GM18867 (cell line): ENCODE data around the gene KCNK4.

Experiments used
- ATAC-seq: cut with Tn5 transposase; IDR thresholded peaks from one replicate; pipeline ENCODE4 v1.9.1; 2021; ENCODE audit warnings: mild to moderate bottlenecking, moderate library complexity; ENCODE audit not compliant: unreplicated experiment

KCNK4 gene

DNA sequence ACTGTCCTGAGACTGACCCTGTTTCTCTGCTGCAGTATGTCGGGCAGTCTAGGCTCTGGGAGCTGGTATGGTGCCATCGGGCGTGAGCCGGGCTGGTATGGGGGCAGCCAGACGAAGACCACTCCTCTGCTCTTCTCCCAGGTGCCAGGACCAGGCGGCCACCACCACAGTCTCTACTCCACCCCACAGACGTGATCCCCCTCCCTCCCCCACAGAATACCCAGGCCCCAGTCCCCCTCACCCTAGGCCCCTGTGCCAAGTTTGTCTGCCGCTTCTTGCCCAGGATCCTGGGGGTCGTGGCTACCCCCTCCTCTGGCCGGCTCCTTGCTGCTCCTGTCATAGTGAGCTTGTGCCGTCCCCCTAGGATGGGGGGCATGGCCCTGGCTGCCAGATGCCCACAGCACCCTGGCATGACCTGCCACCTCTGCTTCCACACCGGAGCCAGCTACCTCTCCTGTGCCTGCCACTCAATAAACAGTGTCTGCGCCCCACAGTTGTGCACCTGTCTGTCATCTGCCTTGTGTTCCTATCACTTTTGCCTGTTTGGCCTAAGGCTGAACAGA is 2.0 kb upstream of the KCNK4 start:
- no peak for ATAC-seq

DNA sequence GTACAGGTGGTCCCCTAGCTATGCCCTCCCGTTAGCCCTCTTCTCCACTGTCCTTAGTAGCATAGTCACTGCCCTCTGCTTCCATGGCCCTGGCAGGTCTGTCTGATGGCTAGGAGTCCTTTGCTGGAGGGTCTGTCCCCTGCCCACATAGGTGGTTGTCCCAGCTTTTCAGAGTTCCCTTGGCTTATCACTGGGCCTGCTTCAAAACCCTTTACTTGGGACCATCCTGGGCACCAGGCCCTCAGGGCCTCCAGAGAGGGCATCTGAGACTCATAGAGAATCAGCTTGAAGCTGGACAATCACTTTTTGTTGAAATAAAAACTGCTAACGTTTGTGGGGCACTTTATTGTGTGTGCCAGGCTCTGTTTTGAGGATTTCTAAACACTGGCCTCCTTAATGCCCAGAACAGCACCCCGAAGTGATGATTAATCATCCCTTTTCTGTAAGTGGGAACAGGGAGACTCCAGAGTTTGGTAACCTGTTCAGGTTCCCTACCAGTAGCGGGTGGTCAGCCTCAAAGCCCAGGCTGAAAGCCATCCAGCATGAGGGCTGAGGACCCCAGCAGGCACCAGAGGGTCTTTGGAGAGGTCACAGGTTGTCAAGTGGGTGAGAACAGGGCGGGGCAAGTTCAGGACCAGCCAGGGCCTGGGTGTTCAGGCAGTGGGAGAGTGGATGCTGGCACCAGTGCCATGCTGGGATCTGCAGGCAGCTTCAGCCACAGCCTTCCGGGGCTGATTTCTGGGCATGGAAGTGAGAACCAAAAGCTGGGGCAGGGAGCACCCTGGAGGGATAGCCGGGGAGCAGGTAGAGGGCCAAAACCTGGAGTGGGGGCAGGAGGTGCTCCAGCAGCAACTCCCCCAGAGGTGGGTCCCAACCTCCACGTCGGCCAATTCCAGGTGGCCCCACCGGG is 495 bp upstream of the KCNK4 start:
- ATAC-seq = no peak

DNA sequence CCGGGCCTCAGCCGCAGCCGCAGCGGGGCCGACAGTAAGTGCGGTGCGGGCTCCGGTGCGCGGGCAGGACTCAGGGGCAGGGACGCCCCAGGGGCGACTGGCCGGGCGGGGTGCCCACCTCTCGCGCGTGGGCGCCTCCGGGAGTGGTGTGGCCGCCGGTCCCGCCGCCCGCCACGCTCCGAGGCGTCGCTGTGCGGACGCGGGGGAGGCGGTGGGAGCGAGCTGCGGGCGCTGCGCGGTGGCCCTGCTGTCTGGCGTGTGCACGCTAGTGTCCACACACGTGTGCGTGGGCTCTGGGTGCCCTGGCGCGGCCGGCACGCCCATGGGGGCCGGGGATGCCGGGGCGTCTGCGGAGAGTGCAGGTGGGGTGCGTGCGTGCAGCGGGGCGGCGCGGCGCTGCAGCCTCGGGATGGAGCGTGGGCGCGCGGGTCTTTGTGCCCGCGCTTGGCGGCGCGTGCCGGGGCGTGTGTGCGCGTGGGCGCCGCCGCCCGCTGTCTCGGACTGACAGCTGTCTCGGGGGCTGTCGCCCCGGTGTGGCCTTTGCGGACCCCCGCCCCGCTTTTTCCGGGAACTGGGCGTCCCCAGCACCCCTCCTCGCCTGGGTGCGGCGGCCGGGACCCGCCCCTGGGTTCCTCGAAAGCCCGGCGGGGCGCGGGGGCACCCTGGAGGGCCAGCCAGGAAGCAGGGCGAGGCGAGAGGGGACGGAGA is 804 bp downstream of the KCNK4 start:
- no peak for ATAC-seq

DNA sequence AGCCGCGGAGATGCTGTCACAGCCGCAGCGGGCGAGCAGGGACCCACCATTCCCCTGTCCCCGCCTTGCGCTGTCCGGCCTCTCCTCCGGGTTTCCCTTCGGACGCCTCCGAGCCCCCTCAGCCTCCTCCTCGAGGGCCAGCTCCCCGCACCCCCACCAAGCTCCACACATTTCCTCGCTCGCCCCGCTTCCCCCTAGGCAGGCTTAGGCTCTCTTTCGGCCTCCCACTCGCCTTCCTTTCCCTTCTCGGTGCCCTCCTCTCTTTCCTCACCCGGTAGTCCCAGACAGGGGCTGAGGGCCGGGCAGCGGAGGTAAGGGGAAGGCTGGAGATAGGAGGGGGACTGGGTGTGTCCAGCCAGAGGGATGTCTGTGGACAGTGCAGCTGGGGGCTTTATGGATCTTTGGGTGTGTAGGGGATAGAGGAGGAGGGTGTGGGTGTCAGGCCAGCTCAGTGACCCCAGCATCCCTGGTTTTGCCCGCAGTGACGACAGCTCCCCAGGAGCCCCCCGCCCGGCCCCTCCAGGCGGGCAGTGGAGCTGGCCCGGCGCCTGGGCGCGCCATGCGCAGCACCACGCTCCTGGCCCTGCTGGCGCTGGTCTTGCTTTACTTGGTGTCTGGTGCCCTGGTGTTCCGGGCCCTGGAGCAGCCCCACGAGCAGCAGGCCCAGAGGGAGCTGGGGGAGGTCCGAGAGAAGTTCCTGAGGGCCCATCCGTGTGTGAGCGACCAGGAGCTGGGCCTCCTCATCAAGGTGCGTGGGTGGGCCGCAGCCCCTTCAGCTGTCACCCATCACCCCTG is 1.6 kb downstream of the KCNK4 start:
- no peak for ATAC-seq

DNA sequence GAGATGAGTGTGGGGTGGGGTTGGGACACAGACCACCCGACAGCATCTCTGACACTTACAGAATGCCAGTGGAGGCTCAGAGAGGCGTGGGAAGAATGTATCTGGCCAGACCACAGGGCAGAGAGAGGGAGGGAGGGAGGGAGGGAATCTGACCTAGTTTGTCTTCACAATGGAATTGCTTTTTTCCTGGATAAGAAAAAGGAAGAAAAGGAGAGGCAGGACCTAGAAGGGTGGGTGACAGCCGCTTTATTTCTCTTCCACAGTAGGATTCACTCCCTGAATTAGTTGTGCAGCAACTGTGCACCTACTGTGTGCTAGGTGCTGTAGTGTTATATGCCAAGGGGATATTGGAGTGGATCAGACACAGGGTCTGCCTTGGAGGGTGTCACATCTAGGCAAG is 3.7 kb downstream of the KCNK4 start:
- no peak for ATAC-seq

DNA sequence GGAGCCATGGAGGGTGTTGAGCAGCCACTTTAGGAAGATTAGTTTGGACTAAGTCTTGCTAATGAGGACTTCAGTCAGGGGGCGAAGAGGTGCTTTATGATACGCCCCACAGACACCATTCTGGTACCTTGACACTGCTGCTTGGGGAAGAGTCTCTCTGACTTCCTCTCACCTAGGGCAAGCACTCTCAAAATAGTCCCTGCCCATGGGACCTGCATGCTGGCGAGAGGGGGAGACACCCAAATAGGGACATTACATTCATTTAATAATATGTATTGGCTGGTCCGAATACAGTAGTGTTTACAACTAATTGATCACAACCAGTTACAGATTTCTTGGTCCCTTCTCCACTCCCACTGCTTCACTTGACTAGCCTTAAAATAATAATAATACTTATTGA is 4.7 kb downstream of the KCNK4 start:
- no peak for ATAC-seq

DNA sequence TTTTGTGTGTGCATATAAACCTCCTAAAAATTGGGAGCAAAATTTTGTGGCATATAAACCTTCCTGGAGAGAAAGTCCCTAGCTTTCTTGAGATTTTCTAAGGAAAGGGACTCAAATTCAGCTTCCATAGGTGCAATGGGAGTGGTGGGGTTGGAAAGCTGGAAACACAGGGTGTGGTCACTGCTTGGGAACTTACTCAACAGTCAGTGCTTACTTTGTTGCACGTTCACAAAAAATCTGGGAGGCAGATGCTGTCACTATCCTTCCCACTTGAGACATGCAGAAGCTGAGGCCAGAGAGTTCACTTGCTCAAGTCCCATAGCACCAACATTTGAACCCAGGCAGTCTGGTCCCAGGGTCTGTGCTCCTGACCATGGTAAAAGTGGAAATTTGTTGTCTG is 5.1 kb downstream of the KCNK4 start:
- ATAC-seq = no peak

DNA sequence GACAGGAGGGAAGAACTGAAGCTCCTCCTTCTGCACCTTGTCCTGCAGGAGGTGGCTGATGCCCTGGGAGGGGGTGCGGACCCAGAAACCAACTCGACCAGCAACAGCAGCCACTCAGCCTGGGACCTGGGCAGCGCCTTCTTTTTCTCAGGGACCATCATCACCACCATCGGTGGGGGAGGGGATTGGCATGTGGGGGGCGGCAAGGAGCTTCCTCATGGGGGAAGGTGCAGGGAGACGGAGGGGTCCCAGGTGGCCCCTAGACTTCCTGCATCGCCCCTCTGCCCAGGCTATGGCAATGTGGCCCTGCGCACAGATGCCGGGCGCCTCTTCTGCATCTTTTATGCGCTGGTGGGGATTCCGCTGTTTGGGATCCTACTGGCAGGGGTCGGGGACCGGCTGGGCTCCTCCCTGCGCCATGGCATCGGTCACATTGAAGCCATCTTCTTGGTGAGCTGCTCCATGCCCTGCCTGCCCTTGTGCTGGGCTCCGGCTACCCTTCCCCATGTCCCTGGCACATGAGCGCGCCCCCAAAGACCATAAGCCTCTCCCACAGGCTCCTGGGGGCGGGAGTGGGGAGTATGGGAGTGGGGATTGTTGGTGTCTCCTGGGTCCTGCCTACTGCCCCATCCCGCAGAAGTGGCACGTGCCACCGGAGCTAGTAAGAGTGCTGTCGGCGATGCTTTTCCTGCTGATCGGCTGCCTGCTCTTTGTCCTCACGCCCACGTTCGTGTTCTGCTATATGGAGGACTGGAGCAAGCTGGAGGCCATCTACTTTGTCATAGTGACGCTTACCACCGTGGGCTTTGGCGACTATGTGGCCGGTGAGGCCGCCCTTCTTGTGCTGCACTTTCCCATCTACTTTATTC is 6.0 kb downstream of the KCNK4 start:
- ATAC-seq = no peak

DNA sequence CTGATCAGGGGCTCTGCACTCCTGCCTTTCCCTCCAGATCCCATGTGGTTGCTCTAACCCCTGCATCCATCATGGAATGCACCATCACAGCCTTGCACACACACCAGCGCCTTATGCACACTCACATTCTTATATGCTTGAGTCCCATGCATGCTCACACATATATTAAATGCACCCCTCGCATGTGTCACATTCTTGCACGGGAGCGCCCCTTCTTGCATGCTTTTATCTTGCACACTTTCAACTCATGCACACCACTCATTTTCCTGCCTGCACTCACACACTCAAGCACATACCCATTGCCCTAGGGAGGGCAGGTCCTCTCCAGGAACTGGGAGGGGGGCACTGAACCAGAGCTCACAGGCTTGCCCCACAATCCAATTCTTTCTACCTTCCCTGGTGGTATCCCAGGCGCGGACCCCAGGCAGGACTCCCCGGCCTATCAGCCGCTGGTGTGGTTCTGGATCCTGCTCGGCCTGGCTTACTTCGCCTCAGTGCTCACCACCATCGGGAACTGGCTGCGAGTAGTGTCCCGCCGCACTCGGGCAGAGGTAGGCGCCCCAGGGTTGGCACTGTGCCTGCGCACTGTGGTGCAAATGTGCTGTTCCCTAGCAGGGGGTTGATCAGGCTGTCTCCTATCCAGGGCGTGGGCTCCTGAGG is 6.7 kb downstream of the KCNK4 start:
- no peak for ATAC-seq

DNA sequence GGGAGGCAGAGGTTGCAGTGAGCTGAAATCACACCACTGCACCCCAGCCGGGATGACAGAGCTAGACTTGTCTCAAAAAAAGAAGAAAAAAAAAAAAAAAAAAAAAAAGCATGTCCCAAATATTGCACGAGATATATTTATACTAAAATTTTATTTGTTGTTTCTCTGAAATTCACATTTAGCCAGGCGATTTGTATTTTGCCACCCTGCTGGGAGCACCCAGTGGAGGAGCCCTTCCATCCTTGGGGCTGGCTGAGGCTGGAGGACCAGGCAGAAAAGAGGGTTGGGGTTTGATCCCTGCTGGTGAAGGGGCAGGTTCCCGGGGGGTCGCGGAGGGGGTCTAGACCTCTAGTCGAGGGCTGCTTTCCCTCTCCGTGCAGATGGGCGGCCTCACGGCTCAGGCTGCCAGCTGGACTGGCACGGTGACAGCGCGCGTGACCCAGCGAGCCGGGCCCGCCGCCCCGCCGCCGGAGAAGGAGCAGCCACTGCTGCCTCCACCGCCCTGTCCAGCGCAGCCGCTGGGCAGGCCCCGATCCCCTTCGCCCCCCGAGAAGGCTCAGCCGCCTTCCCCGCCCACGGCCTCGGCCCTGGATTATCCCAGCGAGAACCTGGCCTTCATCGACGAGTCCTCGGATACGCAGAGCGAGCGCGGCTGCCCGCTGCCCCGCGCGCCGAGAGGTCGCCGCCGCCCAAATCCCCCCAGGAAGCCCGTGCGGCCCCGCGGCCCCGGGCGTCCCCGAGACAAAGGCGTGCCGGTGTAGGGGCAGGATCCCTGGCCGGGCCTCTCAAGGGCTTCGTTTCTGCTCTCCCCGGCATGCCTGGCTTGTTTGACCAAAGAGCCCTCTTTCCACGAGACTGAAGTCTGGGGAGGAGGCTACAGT is 8.1 kb downstream of the KCNK4 start:
- no peak for ATAC-seq

DNA sequence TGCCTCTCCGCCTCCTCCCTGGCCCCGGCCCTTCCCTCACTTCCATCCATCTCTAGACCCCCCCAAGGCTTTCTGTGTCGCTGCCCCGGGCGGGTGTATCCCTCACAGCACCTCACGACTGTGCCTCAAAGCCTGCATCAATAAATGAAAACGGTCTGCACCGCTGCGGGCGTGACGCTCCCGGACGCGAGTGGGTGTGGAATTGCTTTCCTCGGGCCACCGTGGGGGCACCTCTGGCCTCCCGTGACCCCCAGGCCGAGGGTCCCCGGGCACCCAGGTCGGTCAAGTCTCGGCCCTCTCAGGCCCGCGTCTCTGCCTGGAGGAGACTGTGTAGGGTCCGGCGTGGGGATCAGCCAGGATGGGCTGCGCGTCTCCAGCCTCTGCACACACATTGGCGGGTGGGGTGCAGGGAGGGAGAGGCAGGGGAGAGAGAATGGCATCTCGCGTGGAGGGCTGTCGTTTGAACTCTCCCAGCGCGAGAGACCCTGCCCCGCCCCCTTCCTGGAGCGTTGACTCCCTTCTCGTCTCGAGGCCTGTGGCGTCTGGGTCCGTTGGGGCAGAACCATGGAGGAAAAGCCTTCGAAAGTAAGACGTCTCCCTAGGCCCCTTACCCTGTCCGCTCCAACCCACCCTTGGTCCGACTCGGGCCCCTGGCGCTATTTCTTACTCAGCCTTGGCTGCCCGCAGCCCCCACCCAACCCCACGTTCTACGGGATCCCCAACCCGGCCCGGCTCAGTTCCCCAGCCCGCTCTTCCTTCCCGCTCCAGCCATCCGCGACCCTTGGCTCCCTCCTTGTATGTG is 8.9 kb downstream of the KCNK4 start, which contains the start of gene CATSPERZ:
TSS of gene CATSPERZ (plus strand) at position 512 of the 802 bp plus-strand sequence. CDS start at position 565, 53 bp downstream.
- no peak for ATAC-seq

DNA sequence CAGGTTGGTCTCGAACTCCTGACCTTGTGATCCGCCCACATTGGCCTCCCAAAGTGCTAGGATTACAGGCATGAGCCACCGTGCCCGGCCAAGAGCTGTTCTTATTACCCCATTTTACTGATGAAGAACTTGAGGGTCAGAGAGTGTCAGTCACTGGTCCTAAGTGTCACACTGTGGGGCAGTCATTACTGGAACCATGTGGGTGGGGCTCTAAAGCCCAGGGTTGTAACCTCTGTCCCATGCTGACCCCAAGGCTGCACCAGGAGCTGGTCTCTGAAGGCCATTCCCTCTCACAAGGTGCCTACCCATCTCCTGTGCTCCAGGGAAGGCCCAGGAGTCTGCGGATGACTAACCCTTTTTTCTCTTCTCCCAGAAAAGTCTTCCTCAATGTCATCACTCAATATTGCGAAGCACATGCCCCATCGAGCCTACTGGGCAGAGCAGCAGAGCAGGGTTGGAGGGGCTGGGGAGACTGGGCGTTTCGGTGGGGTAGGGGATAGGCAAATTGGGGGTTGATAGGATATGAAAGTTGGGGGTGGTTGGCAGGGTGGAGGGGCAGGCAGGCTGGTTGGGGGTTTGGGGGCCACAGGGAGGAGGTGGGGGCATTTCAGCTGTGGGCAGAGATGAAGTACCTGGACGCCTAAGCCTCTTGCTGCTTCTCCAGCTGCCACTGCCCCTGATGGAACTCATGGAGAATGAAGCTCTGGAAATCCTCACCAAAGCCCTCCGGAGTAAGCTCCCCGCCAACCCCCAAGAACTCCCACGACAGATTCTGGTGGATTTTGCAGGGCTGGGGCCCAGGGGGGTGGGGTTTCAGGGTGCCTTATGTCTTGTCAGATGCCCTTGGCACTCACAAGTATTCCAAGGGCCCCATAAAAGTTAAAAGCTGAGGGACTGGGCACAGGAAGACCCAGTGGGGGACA is 12.3 kb downstream of the KCNK4 start:
- no peak for ATAC-seq

DNA sequence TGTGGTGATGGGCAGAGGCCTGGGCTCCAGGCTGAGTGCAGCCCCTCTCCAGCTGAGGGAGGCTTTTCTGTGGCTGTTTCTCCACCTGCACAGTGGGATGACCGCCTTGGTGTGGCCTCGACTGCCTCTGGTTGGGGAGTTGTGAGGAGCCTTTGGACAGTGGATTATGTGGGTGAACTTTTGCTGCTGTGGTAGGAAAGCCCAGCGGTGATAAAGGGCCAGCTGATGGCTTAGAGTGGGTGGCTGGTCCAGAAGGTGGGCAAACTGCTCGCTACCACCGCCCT is 12.9 kb downstream of the KCNK4 start:
- ATAC-seq = no peak

DNA sequence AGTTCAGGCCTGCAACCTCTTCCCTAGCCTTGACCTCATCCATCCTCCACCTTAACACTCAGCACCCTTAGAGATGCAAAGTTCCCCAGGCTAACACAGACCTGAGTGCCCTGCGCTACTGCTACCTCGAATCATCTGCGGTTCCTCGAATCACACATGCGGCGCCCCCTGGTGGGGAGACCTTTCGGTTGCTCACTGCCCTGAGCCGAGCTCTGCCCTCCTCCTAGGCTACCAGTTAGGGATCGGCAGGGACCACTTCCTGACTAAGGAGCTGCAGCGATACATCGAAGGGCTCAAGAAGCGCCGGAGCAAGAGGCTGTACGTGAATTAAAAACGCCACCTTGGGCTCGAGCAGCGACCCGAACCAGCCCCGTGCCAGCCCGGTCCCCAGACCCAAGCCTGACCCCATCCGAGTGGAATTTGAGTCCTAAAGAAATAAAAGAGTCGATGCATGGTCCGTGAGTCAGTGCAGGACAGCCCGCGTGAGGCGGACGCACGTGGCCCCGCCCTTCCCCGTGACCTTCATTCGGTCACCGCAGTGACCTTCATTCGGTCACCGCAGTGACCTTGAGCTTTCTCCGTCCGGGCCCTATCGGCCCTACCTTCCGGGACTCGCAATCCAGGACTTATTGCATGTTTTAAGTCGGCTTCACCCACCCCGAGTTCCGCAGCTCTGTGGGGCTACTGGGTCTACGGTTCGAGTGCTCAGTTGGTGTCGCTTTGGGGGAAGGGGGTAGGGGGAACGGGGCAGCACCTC is 13.4 kb downstream of the KCNK4 start:
- ATAC-seq = peak; percentile 24

DNA sequence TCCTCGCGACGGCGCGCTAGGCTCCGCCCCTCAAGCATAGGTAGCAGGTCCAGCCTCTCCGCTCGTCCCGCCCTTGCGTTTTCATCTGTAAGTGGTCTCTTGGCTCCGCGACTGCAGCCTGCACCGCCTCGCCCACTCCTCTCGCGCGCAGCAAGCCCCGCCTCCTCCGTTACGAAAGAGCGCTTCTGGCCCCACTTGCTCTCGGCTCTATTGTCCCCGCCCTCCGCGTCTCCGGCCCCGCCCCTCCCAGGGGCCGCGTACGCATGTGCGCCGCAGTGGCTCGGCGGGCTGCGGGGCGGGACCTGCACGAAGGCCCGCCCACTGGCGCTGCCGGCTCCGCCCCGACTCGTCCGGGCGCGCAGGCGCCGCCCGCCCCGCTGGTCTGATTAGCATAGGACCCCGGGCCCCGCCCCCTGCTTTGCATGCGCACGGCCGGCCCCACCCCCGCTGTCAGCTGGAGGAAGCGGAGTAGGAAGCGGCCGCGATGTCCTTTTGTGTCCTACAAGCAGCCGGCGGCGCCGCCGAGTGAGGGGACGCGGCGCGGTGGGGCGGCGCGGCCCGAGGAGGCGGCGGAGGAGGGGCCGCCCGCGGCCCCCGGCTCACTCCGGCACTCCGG is 14.1 kb downstream of the KCNK4 start, which contains the start of gene ESRRA:
TSS of gene ESRRA (plus strand) at position 450 of the 616 bp plus-strand sequence. CDS start 1,656 bp downstream, outside the sequence.
- peak; percentile 68 for ATAC-seq
